ENCODE data around the gene QARS1.

Gene QARS1

DNA sequence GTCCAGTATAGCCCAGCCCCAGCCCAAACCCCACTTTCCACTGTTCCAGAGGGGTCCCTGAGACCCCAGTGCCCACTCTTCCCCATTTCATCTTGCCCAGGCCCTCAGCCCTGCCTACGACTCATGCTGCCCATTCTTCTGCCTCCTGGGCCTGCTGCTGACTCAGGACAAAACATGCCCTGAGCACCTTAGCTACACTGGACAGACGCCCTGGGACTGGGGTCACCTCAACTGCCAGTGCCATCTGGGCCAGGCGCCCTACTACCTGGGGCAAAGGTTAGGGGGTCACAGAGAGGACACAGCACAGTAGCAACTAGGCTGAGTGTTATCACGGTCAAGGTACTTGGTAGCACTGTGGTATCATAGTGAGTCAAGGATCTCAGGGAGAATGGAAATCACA lies 30.9 kb upstream of the QARS1 start:
- no peaks in the 10 kb centered on the region for H3K4me1 ChIP-seq (ENCODE audit: insufficient read depth, poor library complexity, severe bottlenecking)
- ATAC-seq (ENCODE audit: low read depth), result no peak
- H3K4me3 ChIP-seq (ENCODE audit: severe bottlenecking), result no peak overlapping the region
- no peak overlapping the region for H3K27ac ChIP-seq (ENCODE audit: poor library complexity, severe bottlenecking)
- TF ChIP-seq, protein P1, sequence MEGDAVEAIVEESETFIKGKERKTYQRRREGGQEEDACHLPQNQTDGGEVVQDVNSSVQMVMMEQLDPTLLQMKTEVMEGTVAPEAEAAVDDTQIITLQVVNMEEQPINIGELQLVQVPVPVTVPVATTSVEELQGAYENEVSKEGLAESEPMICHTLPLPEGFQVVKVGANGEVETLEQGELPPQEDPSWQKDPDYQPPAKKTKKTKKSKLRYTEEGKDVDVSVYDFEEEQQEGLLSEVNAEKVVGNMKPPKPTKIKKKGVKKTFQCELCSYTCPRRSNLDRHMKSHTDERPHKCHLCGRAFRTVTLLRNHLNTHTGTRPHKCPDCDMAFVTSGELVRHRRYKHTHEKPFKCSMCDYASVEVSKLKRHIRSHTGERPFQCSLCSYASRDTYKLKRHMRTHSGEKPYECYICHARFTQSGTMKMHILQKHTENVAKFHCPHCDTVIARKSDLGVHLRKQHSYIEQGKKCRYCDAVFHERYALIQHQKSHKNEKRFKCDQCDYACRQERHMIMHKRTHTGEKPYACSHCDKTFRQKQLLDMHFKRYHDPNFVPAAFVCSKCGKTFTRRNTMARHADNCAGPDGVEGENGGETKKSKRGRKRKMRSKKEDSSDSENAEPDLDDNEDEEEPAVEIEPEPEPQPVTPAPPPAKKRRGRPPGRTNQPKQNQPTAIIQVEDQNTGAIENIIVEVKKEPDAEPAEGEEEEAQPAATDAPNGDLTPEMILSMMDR (IDR thresholded peaks at IDR 0.05; ENCODE audit: poor library complexity, severe bottlenecking), result no peak
- H3K27me3 ChIP-seq (ENCODE audit: insufficient read depth, poor library complexity, severe bottlenecking), result no peaks in the 10 kb centered on the region
- H3K36me3 ChIP-seq (ENCODE audit: low read depth), result no peaks in the 10 kb centered on the region
- DNase-seq (ENCODE audit: low spot score), result no peak
- H3K9me3 ChIP-seq (ENCODE audit: severe bottlenecking), result no peaks in the 10 kb centered on the region

DNA sequence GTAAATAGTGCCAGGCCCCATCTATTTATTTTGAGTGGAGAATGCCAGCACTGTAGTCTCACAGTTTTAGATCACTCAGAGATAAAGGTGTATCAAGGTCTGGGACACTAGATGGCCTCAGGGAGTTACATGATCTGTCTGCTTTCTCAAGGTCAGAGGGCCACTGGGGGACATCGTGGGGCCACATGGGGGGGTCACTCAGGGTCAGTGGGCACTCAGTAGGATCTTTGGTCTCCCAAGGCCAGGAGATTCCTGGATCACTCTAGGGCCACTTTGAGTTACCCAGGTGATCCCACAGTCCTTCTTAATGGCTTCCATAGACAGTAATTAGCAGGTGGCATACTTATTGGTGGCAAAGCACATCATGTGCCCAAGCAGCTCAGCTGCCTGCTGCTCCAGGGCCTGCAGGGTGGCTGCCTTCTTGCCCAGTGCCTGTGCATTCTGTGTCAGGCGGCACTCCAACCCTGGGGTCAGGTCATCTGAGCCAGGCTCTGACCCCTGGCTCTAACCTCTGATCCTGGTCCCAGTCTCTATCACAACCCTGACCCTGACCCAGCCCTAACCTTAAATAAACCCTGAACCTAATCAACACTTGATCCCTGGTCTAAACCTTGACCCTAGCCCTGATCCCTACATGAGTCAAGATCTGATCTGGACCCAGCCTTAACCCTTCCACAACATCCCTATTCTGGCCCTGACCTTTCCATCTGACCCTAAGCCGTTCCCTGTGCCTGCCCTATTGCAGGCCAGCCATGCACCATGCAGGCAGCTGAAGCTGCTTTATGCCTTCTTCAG lies 30.1 kb upstream of the QARS1 start:
- H3K27me3 ChIP-seq (ENCODE audit: insufficient read depth, poor library complexity, severe bottlenecking), result no peaks in the 10 kb centered on the region
- no peaks in the 10 kb centered on the region for H3K36me3 ChIP-seq (ENCODE audit: low read depth)
- H3K4me3 ChIP-seq (ENCODE audit: severe bottlenecking), result no peak overlapping the region
- no peaks in the 10 kb centered on the region for H3K4me1 ChIP-seq (ENCODE audit: insufficient read depth, poor library complexity, severe bottlenecking)
- TF ChIP-seq, protein P1 (IDR thresholded peaks at IDR 0.05; ENCODE audit: poor library complexity, severe bottlenecking), result no peak
- no peak for DNase-seq (ENCODE audit: low spot score)
- H3K9me3 ChIP-seq (ENCODE audit: severe bottlenecking), result no peaks in the 10 kb centered on the region
- H3K27ac ChIP-seq (ENCODE audit: poor library complexity, severe bottlenecking), result no peak overlapping the region
- ATAC-seq (ENCODE audit: low read depth), result no peak

DNA sequence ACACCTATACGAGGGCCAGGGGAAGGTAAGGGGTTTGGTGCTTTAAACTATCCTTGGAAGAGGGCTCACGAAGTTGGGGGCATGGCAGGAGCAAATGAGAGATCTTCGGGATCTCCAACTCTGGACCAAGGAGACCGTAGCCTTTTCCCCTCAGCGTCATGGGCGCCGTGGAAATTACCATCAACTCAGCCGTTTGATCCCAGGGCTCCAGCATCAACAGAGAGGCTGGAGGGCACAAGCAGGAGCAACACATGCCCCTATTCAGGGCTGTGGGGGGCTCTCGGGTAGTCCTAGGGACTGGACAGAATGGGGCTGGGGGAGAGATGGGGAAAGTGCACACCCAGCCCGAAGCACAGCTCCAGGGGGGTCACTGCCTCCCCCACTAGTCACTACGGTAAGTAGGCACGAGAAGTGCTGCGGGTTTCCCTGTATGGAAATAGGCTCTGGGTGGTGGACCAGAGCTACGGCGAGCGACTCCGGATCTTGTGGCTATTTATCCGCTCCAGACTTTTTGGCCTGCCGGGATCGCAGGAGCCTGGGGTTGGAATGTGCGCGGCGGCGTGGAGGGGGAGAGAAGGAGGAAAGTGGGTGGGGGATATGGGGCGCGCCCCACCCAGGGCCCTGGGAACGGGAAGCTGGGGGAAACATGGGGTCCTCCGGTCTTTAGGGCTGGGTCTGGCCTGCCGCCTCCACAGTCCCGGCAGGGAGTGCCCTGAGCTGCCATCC lies 28.8 kb upstream of the QARS1 start:
- TF ChIP-seq, protein P1 (IDR thresholded peaks at IDR 0.05; ENCODE audit: poor library complexity, severe bottlenecking), result no peak
- Histone ChIP-seq H3K27ac (ENCODE audit: poor library complexity, severe bottlenecking) (no peak overlapping the region), H3K27me3 (ENCODE audit: insufficient read depth, poor library complexity, severe bottlenecking) (no peaks in the 10 kb centered on the region), H3K36me3 (ENCODE audit: low read depth) (no peaks in the 10 kb centered on the region), H3K4me1 (ENCODE audit: insufficient read depth, poor library complexity, severe bottlenecking) (no peaks in the 10 kb centered on the region), H3K9me3 (ENCODE audit: severe bottlenecking) (no peaks in the 10 kb centered on the region), H3K4me3 (ENCODE audit: severe bottlenecking) (peak overlapping the region; percentile 25)
- DNase-seq (ENCODE audit: low spot score), result no peak
- ATAC-seq (ENCODE audit: low read depth), result peak; percentile 55

DNA sequence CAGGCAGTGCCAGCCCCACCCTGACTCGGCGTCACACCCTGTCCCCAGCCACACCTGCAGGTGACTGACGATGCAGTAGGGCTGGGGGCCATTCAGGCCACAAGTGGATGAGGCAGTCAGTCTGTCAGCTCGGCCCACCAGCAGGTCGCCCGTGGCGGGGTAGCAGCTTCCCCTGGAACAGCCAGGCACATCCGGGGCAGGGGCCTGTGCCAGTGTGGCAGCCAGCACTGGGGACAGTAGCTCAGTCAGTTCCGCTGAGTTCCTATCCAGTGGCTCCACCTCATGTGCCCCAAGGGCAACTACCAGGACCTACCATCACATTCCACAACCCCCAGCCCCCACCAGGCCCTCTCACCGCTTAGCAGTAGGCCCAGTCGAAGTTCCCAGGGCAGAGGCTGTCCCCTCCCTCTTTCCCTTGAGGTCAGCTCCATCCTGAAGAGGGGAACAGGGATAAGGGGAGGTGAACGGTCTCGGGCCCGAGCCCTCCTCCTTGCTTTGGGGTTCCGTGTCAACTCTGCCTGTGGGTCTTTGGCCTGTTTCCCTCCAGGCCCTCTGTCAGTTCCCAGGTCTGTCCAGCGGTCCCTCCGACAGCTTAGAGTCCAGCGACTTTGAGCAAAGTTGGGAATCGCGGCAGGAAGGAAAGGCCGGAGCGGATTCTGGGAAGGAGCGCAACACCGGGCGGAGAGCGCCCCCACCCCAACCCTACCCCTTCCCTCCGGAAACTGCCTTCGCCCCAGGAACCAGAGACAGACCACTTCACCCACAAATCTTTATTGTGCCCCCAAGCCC lies 28.1 kb upstream of the QARS1 start, which contains the start of gene LAMB2:
Gene LAMB2 (minus strand): TSS at position 614 of the 789 bp plus-strand sequence. CDS start 183 bp downstream, at position 431.
- H3K9me3 ChIP-seq (ENCODE audit: severe bottlenecking), result no peaks in the 10 kb centered on the region
- peak; percentile 17; the same call in 1 of the 3 replicates for ATAC-seq (ENCODE audit: low read depth)
- TF ChIP-seq, protein P1 (IDR thresholded peaks at IDR 0.05; ENCODE audit: poor library complexity, severe bottlenecking), result no peak
- peak within 1 kb of the TSS; percentile 25 for H3K4me3 ChIP-seq (ENCODE audit: severe bottlenecking)
- H3K27ac ChIP-seq (ENCODE audit: poor library complexity, severe bottlenecking), result no peak within 1 kb of the TSS
- H3K36me3 ChIP-seq (ENCODE audit: low read depth), result no peaks in the 10 kb centered on the region
- no peaks in the 10 kb centered on the region for H3K27me3 ChIP-seq (ENCODE audit: insufficient read depth, poor library complexity, severe bottlenecking)
- no peak for DNase-seq (ENCODE audit: low spot score)
- no peaks in the 10 kb centered on the region for H3K4me1 ChIP-seq (ENCODE audit: insufficient read depth, poor library complexity, severe bottlenecking)

All from RWPE2 (cell line).